Transverse colon (tissue), 4 donors: ENCODE results near the gene PROK1.

Source experiments
- CTCF ChIP-seq, 5 experiments: fragments of 200-600 bp in 3 of 5; fragments of 450-650 bp in 2 of 5; sonication (generic) in 3 of 5; IDR thresholded peaks; 1 replicate in 2 of 5; 2 replicates in 3 of 5; pipeline ENCODE4 v1.5.1; 2016 to 2017; ENCODE audit warnings: antibody characterized with exemption in 5 of 5, inconsistent platforms in 3 of 5, mild to moderate bottlenecking in 2 of 5, moderate library complexity in 1 of 5
- POLR2AphosphoS5 ChIP-seq, 3 donors: sonication (generic); formaldehyde crosslinking; IDR thresholded peaks; one replicate each; pipeline ENCODE4 v1.6.1; 2016; ENCODE audit warnings: antibody characterized with exemption in 3 of 3

GRCh38 chr1:110481968-110482623 is 31.1 kb downstream of the PROK1 start:
- TF ChIP-seq CTCF (IDR thresholded peaks at IDR 0.05) = no peak
- no peak for TF ChIP-seq POLR2AphosphoS5 (IDR thresholded peaks at IDR 0.05)
